Keratinocyte (primary cell): Measurements from ENCODE around the gene PLD5.

ENCODE experiments used
- CTCF ChIP-seq, 3 experiments: IDR thresholded peaks in 1 of 3; conservative IDR thresholded peaks in 1 of 3; optimal IDR thresholded peaks in 1 of 3; 2 replicates in 2 of 3; 3 replicates in 1 of 3; pipeline versions ENCODE3 to v1.5.1; 2011; ENCODE audit warnings: low read length in 3 of 3, mild to moderate bottlenecking in 3 of 3, moderate library complexity in 2 of 3, control low read depth in 1 of 3, inconsistent platforms in 1 of 3; ENCODE audit not compliant: insufficient read depth in 2 of 3; ENCODE audit errors: extremely low read depth in 1 of 3
- EZH2 ChIP-seq: IDR thresholded peaks from one replicate; pipeline ENCODE4 v1.6.1; 2012; ENCODE audit warnings: inconsistent platforms, mild to moderate bottlenecking, low read length, moderate library complexity

- TF ChIP-seq EZH2 (no peak), CTCF (optimal IDR thresholded peaks at IDR 0.05 in 1 of 3, IDR thresholded peaks at IDR 0.05 in 1 of 3, conservative IDR thresholded peaks at IDR 0.05 in 1 of 3; ENCODE audit: extremely low read depth in 1 of 3, insufficient read depth in 2 of 3, low read length in 3 of 3) (no peak)
These were observed 383.7 kb downstream of the PLD5 start for GRCh38 chr1:242140836-242141235.
